ENCODE results near the gene DRGX. TPM values are rescaled to one million over a fixed set of nuclear protein-coding genes. Genes with fewer than 3 reads are reported as not detected.
A peak's percentile ranks its signal among the peaks of the same experiment; 100 is the strongest.

DRGX gene
- total RNA-seq, 1 donor from 2014 or later = not detected

DNA sequence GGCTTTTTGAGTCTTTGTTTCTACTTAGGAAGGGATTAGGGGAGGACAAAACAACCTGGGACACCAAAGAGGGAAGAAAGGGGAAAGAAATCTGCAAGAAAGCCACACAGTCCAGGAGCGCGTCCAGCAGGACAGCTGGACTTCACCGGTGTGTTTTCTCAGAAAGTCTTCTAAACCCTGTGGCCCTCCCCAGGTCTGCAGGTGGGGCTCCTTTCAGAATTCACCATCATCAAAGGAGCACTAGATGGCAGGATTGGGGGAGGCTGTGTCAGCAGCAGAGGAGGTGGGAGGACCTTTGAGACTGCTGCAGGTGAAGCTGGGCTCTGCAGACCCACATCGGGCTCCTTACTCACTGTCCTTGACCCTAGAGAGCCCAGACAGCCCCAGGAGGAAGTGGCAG, 13.9 kb upstream of the DRGX start:
- intact Hi-C loops (cut with DNase I) = no loop called here
- ATAC-seq (no peak), DNase-seq (ENCODE audit: missing footprints) (no peak)

DNA sequence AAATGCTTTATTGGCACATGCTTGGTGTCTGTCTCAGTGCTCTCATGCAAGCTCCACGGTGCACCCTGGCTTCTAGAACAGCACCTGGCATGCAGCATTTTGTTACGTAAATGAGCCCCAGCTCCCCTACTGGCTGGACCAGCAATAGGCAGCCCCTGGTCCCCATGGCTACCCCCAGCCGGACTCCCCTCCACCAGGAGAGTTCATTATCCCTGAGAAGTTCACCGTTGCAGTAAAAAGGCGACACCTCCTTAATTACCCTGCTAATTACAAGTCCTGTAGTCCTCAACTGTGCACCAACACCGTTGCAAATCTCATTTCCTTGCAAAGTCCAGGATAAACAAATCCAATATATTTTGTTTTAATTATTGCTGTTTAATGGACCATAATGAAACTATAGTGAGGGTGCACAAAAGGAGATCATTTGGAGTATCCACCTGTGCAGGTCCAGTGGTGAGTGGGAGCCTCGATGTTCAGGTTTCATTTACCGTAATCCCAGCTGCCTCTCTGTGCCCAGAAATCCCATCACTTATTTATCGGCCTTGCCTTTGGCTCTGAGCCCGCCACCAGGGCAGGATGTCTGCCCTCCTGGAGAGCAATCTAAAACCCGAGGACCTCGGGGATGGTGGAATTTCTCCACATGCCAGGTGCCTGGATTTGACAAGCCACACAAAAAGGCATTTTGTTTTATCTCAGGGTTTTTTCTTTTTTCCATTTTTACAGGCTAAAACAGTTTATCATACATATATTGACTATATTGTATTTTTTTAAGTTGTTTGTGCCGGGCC, 12.8 kb upstream of the DRGX start:
- DNase-seq (ENCODE audit: missing footprints) (no peak), ATAC-seq (no peak)
- intact Hi-C loops (cut with DNase I) = no loop called here

DNA sequence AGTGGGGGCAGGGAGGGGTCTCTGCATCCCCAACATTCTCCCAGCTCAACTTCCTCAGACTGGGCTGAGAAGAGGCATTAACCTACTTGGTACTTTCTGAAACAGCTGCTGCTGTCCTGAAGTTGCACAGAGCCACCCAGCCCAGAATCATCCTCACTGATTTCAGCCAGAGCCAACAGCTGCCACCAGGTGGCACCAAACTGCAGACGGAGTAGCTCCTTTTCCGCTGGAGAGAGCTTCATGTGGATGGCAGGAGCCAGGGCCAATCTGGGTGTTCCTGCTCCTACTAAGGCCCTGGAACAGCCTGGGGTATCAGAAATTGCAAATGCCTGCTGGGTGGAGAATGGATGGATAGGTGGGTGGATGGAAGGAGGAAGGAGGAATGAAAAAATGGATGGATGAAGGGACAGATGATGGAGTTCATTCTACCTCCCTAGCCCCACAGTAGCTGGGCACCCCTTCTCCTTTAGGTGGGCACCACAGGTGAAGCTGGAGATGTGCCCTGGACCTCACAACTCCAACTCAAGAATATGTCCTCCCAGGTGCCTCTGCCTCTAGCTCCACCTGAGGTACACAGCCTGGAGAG, 11.8 kb upstream of the DRGX start:
- ATAC-seq (peak; percentile 61), DNase-seq (ENCODE audit: missing footprints) (peak; percentile 81)
- intact Hi-C loops (cut with DNase I) = loop anchor here (1.0 kb wide), 1 partner anchor 112 kb away; no protein-coding TSS in a partner anchor

DNA sequence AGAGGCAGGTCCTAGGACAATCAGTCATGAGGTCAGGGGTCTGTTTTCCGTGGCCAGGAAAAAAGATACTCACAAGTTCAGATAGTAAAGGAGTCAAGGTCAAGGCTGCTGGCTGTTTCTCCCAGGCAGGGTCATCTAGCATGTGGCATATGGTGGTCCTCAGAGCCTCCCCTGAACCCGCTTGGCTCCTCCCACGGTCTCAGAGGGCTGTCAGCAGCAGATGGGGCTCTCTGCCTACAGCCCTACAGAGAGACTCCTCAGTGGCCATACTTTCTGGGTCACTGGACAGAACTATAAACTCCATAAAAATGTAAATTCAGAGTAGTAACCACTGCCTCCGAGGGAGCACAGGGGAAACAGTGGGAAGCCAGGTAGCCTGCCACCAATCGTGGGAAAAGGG, 11.3 kb upstream of the DRGX start:
- DNase-seq (ENCODE audit: missing footprints) (no peak), ATAC-seq (no peak)
- intact Hi-C loops (cut with DNase I) = loop anchor here (1.0 kb wide), 1 partner anchor 112 kb away; no protein-coding TSS in a partner anchor

DNA sequence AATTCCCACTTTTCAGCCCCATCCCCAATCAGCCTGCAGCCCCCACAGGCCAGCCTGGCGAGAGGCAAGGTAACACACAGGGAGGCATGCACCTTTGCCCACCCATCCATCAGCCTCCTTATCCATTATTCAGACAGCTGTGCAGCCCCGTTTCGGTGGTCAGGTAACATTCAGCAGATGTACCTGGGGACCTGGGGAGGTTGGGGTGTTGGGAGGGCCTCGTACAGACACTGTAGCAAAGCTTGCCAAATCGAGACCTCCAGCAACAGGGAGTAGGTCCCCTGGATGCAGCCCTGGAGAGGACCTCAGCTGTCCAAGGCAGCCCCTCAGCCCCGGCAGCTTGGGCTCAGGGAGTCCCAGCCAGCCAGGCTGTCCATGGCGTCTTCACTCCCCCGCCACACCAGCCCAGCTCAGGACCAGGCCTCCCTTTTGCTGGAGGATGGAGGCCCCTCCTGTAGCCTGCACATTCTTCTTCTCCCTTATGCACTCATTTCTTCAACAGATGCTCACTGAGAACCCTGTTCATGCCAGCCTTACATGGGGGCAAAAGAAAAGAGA, 8.5 kb upstream of the DRGX start:
- DNase-seq (ENCODE audit: missing footprints) (no peak), ATAC-seq (no peak)
- intact Hi-C loops (cut with DNase I) = no loop called here

DNA sequence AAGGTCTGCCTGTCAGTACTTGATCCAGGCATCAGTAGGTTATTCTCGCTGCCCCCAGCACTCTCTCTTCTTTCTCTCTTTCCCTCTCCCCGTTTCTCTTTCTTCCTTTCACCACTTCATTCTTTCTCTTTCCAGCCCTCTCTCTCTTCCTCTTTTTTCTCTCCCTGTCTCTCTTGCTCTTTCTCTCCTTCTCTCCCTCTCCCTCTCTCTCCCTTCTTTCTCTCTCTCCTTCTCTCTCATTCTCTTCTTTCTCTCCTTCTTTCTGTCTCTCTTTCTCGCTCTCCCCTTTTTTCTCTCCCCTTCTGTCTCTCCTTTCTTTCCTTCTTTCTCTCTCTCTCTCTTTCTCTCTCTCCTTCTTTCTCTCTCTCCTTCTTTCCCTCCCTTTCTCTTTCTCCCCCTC, 7.5 kb upstream of the DRGX start:
- no peak for ATAC-seq
- no peak for DNase-seq (ENCODE audit: missing footprints)
- intact Hi-C loops (cut with DNase I) = no loop called here

DNA sequence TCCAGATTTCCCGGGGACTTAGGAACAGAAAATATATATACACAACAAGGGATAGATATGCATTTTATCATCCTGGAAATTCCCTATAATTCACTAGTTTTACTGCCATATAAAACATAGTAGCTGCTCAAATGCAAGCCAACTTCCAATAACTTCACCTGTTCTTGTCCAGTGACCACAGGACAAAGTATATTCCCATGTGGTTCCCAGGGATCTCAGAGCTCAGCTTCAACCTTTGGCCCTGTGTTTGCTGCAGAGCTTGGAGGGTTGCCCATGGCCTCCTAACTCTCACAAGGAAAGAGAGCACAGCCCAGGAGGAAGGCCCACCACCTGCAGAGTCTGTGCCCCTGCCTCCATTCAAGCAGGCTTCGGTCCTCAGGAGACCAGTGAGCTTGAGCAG, 4.5 kb upstream of the DRGX start:
- intact Hi-C loops (cut with DNase I) = no loop called here
- no peak for DNase-seq (ENCODE audit: missing footprints)
- ATAC-seq = no peak

DNA sequence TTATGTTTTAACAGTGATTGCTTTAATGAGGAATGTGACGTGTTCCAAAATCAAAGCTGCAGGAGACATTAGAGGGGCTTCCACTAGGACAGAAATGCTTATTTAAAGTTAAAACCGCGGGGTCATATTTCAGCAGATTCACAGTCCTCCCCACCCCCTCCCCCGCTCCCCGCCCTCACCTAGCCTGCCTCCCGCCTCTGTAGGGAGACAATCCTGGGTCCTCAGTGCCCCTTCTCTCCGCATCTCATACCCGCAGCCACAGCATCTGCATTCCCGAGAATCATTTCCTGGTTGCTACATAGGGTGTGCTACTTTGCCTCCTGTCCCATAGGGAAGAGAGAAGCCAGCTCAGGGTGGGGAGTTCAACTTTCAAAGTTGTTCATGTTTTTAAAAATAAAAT, 3.1 kb upstream of the DRGX start:
- intact Hi-C loops (cut with DNase I) = no loop called here
- ATAC-seq (no peak), DNase-seq (ENCODE audit: missing footprints) (no peak)

DNA sequence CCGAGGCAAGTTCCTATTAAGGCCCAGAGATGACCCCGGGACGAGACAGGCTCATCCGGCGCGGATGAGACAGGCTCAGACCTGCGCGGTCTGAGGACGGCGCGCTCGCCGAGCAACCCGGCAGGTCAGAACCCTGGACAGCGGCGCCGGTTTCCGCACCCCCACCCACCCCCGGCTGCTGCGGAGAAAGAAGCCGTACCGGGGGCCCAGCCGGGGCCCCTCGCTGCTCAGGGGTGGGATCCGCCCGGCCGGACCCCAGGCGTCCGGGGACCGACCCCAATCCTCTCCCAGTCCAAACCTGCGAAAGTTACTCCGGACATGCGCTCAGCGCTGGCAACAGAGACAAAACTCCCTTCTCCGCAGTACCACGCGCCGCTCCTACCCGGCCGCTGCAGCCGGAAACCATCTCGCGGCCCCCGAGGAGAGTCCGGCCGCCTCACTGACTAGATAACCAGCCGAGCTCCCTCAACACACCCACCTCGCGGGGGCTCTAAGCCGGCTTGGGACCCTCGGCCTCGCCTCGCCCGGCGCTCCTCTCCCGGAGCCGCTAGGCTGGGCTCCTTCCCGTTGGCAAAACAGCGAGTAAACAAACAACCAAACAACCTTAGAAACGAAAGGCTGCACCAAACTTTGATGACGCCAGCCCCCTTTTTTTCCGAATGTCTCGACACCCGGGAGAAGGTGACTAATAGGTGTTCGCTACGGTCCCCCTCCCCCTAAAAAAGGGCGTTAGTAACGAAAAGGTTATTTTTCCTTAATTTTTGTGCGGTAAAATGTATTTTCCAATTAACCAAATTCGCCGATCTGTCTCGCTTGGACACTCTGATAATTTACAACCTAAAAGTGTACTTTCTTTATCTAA, 2.3 kb upstream of the DRGX start:
- intact Hi-C loops (cut with DNase I) = no loop called here
- ATAC-seq = peak; percentile 90
- peak; percentile 75 for DNase-seq (ENCODE audit: missing footprints)

DNA sequence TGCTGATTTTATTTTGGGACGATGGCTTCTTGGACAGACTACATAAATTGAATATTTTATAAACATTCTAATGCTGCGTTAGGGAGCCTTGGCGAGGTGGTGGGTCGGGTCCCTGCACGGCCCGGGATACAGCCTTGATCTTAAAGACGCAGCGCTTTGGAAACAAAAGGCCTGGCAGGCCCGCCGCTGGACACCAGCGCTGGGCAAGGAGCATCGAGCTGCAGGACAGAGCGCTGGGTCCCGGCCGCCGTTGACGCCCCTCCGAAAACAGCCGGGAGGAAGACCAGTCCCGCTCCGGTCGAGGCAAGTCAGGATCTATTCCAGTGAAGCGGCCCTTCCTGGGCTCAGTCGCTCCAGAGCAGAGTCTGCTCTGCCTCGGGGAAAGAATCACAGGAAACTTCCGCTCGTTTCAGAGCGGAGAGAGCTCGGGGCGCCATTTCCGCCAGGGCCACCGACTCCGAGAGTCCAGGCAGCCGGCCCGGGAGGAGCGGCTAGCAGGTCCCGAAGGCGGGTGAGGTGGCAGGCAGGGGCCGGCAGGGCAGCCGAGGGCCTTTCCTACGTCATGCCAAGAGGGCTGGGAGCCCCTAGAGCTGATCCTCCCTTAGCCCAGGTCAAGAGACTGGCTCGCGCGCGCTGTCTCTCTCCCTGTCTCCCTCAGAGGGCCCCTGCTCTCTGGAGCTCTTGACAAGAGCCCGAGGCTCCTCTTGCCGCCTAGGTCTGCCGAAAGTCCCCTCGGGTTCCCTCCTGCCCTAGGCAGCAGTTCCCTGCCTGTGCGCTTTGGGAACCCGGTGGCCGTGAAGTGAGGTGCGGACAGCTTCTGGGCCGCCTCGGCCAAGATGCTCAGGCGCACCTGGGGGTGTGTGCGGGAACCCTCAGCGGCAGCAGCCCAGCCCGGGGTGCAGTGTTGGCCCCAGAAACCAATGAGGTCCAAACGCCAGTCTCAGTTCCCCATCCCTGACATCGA, 1.4 kb upstream of the DRGX start:
- intact Hi-C loops (cut with DNase I) = no loop called here
- no peak for DNase-seq (ENCODE audit: missing footprints)

DNA sequence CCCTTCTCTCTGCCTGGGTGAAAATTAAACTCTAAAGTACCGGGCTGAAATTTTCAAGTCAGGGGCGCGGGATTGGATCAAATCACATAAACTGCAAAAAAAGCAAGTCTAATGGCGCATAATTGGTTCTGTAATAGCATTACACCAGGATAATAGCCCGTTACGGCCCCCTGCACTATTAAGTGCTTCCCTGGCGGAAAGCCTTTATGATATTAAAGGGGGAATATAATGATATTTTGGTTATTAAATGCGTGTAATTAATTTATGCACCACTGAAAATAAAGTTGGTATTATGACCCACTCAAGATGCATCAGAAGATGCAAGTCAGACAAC, 744 bp upstream of the DRGX start:
- intact Hi-C loops (cut with DNase I) = no loop called here
- DNase-seq (ENCODE audit: missing footprints) = no peak
- ATAC-seq = no peak

More for the DNA sequence above, 1.4 kb upstream of the DRGX start:
- no peak for ATAC-seq

DNA sequence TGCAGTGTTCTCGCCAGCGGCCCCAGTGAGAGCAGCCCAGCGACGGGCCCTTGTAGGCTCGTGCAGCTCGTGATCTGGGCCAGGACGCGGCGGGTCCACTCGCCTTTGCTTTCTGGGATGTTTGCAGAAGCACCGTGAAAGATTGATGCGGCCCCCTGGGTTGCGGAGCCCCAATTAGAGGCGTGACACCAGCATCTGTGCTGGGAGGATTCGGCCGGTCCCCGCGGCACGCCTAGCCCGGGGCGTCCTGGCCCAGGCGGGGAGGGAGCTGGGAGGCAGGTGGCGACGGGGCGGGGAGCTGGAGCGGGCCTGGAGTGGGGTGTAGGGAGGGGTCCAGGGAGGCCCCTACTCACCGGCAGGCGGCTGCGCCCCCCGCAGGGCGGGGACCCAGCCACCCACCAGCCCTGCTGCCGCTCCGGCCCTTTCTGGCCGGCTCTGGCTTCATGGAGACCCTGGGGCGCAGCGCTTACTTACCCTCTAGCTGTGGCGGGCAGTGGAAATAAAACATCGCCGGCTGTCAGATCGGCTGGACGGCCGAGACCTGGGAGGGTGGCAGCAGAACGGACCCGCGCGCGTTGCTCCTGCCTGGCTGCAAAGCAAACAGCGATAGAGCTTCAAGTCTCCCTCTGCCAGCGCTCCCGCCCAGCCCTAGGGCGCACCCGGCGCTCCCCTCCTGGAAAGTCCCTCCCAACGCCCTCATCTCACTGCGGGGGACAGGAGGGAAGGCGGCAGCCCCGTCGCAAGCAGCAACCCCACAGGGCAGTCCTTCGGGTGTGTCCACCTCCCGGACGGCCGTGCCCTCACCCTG, 752 bp downstream of the DRGX start:
- no peak for DNase-seq (ENCODE audit: missing footprints)
- intact Hi-C loops (cut with DNase I) = no loop called here

DNA sequence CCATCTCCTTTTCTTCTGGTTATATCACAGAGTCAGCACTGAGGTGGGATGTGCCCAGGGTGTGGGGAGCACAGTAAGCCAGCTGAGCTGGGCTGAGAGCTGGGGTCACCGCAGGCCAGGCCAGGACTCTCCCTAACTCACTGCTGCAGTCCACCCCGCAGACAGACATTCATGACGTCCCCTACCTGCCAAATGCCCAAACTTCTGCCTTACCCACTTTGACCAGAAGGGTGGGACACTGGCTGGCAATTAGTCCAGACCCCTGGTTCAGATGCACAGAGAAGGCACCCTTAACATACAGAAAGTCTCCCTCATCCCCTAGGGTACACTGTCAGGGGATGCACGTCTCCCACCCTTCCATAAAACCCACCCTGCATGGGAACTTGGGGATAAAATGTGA, 2.1 kb downstream of the DRGX start:
- no peak for DNase-seq (ENCODE audit: missing footprints)
- ATAC-seq = no peak
- intact Hi-C loops (cut with DNase I) = no loop called here

More for the DNA sequence above, 752 bp downstream of the DRGX start:
- ATAC-seq = no peak

DNA sequence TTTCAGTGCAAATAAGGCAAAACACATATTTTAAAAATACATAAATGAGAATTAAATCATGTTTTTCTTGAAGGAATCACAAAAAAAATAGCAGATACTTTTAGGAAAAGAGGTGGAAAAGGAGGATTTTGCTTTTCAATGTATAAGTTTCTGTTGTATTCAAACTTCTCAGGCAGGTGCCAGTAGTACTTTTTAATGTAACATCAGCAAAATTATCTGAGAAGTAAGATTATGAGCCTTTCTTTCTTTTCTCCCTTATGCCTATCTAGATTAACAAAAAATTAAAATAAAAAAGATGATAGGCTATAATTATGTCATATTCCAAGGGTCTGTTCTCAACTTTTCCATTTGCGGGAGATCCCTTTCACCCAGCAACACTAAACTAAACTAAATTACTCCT, 2.6 kb downstream of the DRGX start:
- intact Hi-C loops (cut with DNase I) = no loop called here
- DNase-seq (ENCODE audit: missing footprints) = no peak
- no peak for ATAC-seq

DNA sequence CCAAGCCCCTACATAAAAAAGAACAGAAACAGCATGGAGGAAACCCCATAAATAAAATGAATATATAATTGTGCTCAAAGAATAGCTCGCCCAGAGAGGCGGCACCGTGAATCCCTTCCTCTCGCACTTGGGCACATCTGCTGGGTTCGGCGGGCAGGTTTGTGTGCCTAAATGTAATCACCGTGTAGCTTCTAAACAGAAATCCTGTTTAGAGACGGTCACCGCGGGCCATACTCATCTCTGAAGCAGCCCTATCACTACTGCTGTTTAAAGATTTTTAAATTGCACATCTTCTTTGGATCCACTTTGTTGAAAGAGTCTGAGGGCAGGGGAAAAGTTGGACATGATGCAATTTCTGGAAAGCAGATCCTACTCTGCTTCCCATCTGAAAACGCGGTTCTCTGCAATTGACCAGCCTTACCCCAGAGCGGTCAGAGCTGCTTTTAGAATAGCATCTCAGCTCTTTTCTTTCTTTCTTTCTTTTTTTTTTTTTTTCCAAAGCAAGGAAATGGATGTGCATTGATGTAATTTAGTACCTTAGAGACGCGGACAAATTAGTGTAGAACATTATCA, 6.4 kb downstream of the DRGX start:
- no peak for DNase-seq (ENCODE audit: missing footprints)
- no peak for ATAC-seq
- intact Hi-C loops (cut with DNase I) = no loop called here

DNA sequence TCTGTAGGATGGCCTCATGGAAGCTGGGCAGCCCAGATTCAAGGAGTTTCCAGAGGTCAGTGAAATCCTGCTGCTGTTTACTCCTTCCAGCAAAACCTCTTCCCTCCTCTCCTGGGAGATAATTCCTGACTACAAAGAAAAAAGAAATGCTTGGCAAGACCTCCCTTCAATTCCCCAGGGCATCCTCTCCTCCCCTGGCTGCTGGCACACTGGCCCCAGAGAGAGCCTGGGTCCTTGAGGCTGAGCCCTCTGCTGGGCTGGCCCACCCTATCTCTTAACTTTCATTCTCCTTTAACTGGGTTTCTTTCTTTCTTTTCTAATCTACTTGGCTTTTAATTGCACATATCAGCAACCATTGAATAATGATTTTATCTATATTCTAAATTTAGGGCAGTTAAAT, 7.7 kb downstream of the DRGX start:
- DNase-seq (ENCODE audit: missing footprints) = no peak
- intact Hi-C loops (cut with DNase I) = no loop called here
- ATAC-seq = no peak

DNA sequence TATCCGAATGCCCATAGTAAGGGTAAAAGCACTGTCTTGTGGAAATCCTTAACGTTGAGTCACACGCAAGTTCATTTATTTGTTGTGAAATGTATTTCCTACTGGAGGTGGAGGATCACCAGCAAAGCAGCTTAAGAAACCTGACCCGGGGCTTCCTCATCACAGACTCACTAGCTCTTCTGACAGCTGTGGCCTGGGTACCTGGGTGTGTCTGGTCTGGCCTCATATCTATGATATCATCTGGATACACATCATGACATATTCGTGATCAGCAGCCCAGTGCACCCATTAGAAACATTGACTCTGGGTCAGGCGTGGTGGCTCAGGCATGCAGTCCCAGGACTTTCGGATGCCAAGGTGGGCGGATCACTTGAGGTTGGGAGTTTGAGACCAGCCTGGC, 8.8 kb downstream of the DRGX start:
- DNase-seq (ENCODE audit: missing footprints) = no peak
- no peak for ATAC-seq
- intact Hi-C loops (cut with DNase I) = no loop called here
